Erythroblast (primary cell): ENCODE measurements around the gene CCDC190.

Experiments
- DNase-seq, 2 experiments: peaks; one replicate each; lab custom pipeline; 2025; lab: John Stamatoyannopoulos, UW
- GATA1 ChIP-seq: IDR thresholded peaks from 2 replicates; pipeline ENCODE4 v1.6.1; 2011; ENCODE audit warnings: low read depth, mild to moderate bottlenecking, control low read depth, low read length, moderate library complexity
- POLR2A ChIP-seq: IDR thresholded peaks from 2 replicates; pipeline ENCODE4 v1.6.1; 2011; ENCODE audit warnings: mild to moderate bottlenecking, low read length

Gene CCDC190

GRCh38 chr1:162861101-162861500, at the start of gene CCDC190:
CCDC190 (minus strand) TSS chr1:162861175; CDS start chr1:162859646, 1,529 bp downstream.
- no peak for DNase-seq
- no peak for TF ChIP-seq POLR2A
- TF ChIP-seq GATA1: no peak

- no peak for DNase-seq
- TF ChIP-seq POLR2A (no peak), GATA1 (no peak)
These were observed 49.2 kb upstream of the CCDC190 start for GRCh38 chr1:162910161-162910560.

DNA sequence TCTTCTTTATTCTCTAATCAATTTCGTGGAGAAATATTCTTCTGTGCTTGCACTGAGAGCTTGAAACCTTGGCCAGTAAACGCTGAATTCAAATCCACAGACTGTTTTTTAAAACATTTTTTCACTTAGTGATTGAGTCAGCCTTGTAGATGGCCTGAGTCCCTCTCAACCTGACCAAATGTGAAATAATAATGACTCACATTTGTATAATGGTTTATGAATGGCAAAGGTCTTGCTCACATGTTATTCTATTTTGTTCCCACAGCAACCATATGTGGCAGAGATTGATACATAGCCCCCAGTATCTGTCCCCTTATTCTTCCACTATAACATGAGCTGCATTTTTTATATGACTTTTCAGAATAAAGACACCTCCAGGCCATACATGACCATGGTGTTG, 47.8 kb upstream of the CCDC190 start:
- DNase-seq: no peak
- TF ChIP-seq POLR2A (no peak), GATA1 (no peak)

GRCh38 chr1:162908236-162908635, 47.3 kb upstream of the CCDC190 start:
- DNase-seq: no peak
- no peak for TF ChIP-seq POLR2A

DNA sequence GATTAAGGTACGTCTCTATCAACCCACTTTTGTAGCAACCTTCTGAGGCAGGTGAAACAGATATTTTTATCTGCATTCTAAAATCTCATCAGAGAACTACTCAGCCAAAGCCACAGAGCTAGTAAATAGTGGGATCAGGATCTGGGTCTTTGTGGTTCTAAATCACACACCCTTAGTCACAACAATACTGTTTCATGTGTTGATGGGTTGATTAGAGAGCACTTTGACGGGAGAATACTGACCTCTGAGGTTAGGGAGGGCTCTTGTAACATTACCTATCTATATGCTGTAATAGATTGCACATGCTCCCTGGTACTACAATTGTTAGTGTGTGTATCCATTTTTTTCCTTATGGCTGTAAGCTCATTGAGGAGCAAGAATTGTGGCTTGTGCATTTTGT, 45.5 kb upstream of the CCDC190 start:
- TF ChIP-seq GATA1 (no peak), POLR2A (no peak)
- DNase-seq: no peak

DNA sequence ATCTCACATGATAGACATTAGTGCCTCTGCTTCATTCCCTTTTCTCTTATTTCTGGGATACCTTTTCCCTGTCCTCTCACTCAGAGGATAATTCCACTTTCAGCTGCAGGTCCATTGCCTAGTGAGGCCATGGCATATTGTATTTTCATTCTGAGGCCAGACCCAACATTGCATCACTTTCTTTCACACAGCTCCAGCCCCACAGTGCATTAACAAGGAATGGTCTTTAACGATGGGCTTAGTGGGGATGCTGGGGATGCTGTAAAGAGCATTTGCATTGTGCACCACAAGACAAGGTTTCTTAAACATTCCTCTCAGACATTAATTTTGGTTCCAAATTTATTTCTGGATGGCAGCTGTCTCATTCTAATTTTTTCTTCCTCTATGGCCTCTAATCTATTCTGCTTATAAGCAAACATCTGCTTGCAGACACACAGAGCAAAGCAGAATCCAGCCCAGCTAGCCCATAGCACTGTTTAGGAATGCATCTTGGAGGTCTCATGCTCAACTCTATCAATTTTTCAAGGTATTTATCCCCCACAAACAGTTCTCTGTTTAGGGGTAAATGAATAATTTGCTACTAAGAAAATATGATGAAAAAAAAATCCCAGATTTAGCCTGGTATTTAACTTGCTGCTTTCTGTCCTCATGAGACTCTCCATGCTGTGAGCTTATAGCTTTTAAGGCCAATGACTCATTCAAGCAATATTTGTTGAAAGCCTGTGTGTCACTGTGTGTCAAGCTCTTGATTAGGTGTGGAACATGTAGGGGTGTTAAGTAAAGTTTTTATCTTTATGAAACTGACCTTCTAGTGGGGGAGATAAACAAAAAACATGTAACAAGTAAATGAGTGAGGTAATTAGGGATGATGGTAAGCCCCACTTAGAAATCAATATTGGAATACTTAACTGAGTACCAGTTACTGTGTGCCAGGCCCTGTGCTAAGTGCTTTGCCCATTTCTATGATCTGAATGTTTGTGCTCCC, 44.5 kb upstream of the CCDC190 start:
- TF ChIP-seq GATA1 (no peak), POLR2A (no peak)
- DNase-seq: no peak

GRCh38 chr1:162904579-162904978, 43.6 kb upstream of the CCDC190 start:
- no peak for DNase-seq
- TF ChIP-seq GATA1 (no peak), POLR2A (no peak)

DNA sequence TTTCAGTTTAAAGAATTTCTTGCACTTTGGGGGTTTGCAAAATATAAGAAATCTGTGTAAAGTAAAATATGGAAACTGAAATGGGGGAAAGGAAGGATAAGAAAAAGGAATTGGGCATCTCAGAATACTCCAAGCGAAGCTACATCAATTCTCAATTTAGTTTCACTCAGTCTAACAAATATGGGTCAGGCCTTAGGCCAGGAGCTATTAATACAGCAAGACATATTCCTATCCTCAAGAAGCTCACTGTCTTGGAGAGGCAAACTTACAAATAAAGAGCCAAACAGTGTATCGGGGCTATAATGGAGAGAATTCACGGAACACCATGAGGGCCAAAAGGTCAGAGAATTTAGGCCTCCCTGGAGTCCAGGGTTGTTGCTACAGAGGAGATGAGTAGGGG, 43.0 kb upstream of the CCDC190 start:
- TF ChIP-seq POLR2A (no peak), GATA1 (no peak)
- DNase-seq: no peak

GRCh38 chr1:162903246-162903645, 42.3 kb upstream of the CCDC190 start:
- no peak for DNase-seq
- TF ChIP-seq POLR2A (no peak), GATA1 (no peak)

- no peak for DNase-seq
- TF ChIP-seq POLR2A (no peak), GATA1 (no peak)
These were observed 41.4 kb upstream of the CCDC190 start for GRCh38 chr1:162902416-162902815.

DNA sequence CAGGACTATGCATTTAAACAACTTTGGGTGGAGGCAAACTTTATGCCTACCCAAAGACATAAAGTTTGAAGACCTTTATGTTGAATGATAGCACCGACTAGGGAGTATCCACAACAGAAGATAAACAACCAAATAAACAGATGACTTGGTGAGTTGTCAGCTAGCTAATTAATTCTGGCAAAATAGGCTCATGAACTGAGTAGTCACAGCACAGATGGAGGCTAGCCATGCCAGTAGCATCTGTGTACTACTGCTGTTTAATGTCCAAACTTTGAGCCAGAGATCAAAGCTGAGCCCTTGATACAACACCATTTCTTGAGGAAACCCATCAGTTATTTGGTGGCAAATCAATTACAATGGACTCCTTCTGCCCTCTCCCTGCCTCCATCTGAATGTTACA, 40.3 kb upstream of the CCDC190 start:
- TF ChIP-seq GATA1: no peak
- no peak for TF ChIP-seq POLR2A
- DNase-seq: no peak

DNA sequence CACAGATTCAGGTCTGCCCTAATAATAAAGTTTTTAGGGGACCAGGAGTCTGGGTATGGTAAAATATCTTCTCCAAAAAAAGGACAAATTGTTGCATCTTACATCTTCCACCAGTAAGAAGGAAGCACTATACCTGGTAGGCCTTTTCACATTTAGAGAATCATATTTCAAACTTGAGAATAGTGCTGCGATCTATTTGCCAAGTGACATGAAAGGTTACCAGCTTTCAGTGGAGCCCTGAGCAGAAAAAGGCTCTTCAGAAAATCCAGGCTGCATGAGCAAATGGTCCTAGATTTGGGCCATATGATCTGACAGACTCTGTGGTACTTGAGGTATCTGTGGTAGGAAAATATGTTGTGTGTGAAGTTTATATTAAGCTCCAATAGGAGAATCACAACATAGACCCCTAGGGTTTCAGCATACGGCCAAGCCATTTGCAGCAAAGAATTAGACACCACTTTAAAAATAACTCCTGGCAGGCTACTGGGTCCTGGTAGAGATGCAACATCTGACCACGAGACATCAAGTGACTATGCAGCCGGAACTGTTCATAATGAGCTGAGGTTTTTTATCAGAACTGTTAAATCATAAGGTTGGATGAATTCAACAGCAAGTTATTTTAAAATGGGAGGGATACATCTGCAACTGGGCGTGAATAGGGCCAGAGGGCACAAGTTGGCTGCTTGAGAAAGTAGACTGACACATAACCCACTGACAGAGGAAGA, 38.6 kb upstream of the CCDC190 start:
- DNase-seq: no peak
- TF ChIP-seq POLR2A (no peak), GATA1 (no peak)

- TF ChIP-seq GATA1 (no peak), POLR2A (no peak)
- no peak for DNase-seq
These were observed 32.6 kb upstream of the CCDC190 start for GRCh38 chr1:162893612-162893908.

DNA sequence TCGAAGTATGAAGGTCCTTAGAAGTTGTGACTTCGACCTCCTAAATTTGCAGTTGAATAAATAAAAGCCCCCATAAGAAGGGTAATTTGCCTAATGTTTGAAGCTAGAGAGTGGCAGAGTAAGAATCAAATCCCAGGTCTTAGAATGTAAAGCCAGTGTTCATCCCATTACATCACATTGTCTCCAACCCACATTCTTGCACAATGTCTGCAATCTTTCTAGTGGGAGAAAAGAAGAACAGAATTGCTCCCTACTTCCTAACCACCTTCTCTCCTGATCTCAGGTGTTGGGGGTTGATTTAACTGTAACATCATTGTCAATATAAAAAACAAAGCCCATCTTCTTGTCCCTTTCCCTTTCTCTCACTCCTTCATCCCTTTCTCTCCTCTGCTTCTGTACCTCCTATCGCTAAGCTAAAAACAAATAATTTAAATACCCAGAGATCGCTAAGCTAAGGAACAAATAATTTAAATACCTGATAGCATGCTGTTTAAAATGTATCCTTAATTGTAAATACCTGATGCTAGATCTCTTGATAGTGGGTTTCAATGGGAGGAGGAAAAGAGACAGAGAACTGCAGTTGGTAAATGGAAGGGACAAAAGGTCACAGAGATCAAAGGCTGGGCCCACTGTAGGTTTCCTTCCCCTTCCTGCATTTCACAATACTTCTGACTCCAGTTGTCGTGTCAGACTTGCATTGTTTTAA, 32.1 kb upstream of the CCDC190 start:
- TF ChIP-seq POLR2A (no peak), GATA1 (no peak)
- DNase-seq: no peak
